ENCODE measurements around the gene MYH14. TPM values are rescaled to one million over a fixed set of nuclear protein-coding genes. Genes with fewer than 3 reads are reported as not detected.
"Not testable (repeated sequence)": the region's sequence is repeated elsewhere in the genome, so short reads cannot be mapped to it uniquely, and the experiment has no call there.

The MYH14 gene
- total and polyA plus RNA-seq, 7 donors = 55.4 to 298 (median 164) TPM

DNA sequence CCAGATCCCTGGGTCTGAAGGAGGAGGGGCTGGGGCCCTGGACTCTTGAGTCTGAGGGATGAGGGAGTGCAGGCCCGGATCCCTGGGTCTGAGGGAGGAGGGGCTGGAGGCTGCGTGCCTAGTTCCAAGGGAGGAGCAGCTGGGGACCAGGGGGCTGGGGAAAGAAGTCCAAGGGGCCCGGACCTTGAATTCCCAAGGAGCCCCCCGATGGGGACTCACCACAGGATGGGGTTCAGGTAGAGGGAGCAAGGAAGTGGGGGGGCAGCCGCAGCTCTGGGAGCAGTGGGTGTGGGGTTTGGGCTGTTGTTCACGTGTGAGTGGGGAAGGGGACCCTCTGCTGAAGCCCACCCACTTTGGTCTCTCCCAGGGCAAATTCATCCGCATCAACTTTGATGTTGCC is 23.1 kb downstream of the MYH14 start:
- 73 to 81% (median 77%) methylated on average over 7 of the region's 7 CpGs for WGBS, 3 donors
- intact Hi-C loops (cut with DNase I) = no loop called here

GRCh38 chr19:50228153-50228552 is 24.7 kb downstream of the MYH14 start:
- DNase-seq; H3K27ac ChIP-seq; H3K4me1 ChIP-seq; H3K27me3 ChIP-seq (ENCODE audit: insufficient read depth in 3 of 3, low read length in 2 of 3); H3K9me3 ChIP-seq; ATAC-seq; H3K4me3 ChIP-seq; intact Hi-C loops (cut with DNase I): not testable (repeated sequence)
- peaks cover 0 to 56% of the 10 kb centered on the region in 2 donors for H3K36me3 ChIP-seq (ENCODE audit: insufficient read depth in 1 of 2, low read depth in 1 of 2)
- WGBS, 3 donors = 71 to 86% (median 84%) methylated on average over 7 of the region's 7 CpGs

More for the DNA sequence above, 23.1 kb downstream of the MYH14 start:
- Histone ChIP-seq H3K4me3 (no peak overlapping the region), H3K36me3 (ENCODE audit: insufficient read depth in 1 of 2, low read depth in 1 of 2) (peaks cover 0 to 65% of the 10 kb centered on the region in 2 donors), H3K27ac (no peak overlapping the region), H3K27me3 (ENCODE audit: insufficient read depth in 3 of 3, low read length in 2 of 3) (no peaks in the 10 kb centered on the region), H3K9me3 (no peaks in the 10 kb centered on the region), H3K4me1 (no peaks in the 10 kb centered on the region)
- DNase-seq (no peak), ATAC-seq (no peak)
- TF ChIP-seq, protein P1, sequence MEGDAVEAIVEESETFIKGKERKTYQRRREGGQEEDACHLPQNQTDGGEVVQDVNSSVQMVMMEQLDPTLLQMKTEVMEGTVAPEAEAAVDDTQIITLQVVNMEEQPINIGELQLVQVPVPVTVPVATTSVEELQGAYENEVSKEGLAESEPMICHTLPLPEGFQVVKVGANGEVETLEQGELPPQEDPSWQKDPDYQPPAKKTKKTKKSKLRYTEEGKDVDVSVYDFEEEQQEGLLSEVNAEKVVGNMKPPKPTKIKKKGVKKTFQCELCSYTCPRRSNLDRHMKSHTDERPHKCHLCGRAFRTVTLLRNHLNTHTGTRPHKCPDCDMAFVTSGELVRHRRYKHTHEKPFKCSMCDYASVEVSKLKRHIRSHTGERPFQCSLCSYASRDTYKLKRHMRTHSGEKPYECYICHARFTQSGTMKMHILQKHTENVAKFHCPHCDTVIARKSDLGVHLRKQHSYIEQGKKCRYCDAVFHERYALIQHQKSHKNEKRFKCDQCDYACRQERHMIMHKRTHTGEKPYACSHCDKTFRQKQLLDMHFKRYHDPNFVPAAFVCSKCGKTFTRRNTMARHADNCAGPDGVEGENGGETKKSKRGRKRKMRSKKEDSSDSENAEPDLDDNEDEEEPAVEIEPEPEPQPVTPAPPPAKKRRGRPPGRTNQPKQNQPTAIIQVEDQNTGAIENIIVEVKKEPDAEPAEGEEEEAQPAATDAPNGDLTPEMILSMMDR (IDR thresholded peaks at IDR 0.05) = no peak

- Histone ChIP-seq H3K36me3 (ENCODE audit: insufficient read depth in 1 of 2, low read depth in 1 of 2) (peaks cover 0 to 32% of the 10 kb centered on the region in 2 donors), H3K27ac (peak overlapping the region; percentile 30), H3K4me1 (peaks cover 14% of the 10 kb centered on the region), H3K9me3 (no peaks in the 10 kb centered on the region), H3K4me3 (no peak overlapping the region), H3K27me3 (ENCODE audit: insufficient read depth in 3 of 3, low read length in 2 of 3) (no peaks in the 10 kb centered on the region)
- DNase-seq (no peak), ATAC-seq (no peak)
- intact Hi-C loops (cut with DNase I) = loop anchor here in 1 of 2 donors (10.0 kb wide), 1 partner anchor 86 kb away; no protein-coding TSS in a partner anchor
- TF ChIP-seq, protein P1 (IDR thresholded peaks at IDR 0.05) = no peak
- 63 to 78% (median 74%) methylated on average over 55 to 56 of the region's 56 CpGs for WGBS, 3 donors
These were observed 27.2 kb downstream of the MYH14 start for GRCh38 chr19:50230379-50231351.

DNA sequence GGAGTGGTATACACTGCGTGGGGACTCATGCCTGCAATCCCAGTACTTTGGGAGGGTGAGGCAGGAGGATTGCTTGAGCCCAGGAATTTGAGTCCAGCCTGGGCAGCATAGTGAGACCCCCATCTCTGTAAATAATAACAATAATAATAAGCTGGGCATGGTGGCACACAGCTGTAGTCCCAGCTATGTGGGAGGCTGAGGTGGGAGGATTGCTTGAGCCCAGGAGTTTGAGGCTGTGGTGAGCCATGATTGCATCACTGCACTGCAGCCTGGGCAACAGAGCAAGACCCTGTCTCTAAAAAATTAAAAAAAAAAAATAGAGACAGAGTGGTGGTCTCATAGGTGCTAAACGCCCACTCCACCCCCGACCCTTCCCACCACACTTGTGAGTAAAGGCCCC is 28.0 kb downstream of the MYH14 start:
- ATAC-seq; DNase-seq; H3K27me3 ChIP-seq (ENCODE audit: insufficient read depth in 3 of 3, low read length in 2 of 3); H3K9me3 ChIP-seq; H3K4me3 ChIP-seq: not testable (repeated sequence)
- peaks cover 14% of the 10 kb centered on the region for H3K4me1 ChIP-seq
- intact Hi-C loops (cut with DNase I) = loop anchor here in 1 of 2 donors (10.0 kb wide), 1 partner anchor 87 kb away; no protein-coding TSS in a partner anchor
- 74 to 86% (median 78%) methylated on average over 3 of the region's 3 CpGs for WGBS, 3 donors
- H3K36me3 ChIP-seq (ENCODE audit: insufficient read depth in 1 of 2, low read depth in 1 of 2) = peaks cover 0 to 32% of the 10 kb centered on the region in 2 donors
- peak overlapping the region; percentile 30 for H3K27ac ChIP-seq

GRCh38 chr19:50231821-50232220 is 28.4 kb downstream of the MYH14 start:
- Histone ChIP-seq H3K4me1 (peaks cover 14% of the 10 kb centered on the region), H3K4me3 (no peak overlapping the region), H3K27ac (peak overlapping the region; percentile 10), H3K27me3 (ENCODE audit: insufficient read depth in 3 of 3, low read length in 2 of 3) (no peaks in the 10 kb centered on the region), H3K9me3 (no peaks in the 10 kb centered on the region), H3K36me3 (ENCODE audit: insufficient read depth in 1 of 2, low read depth in 1 of 2) (peaks cover 0 to 33% of the 10 kb centered on the region in 2 donors)
- ATAC-seq (no peak), DNase-seq (no peak)
- WGBS, 3 donors = 43 to 69% (median 58%) methylated on average over 16 of the region's 16 CpGs
- TF ChIP-seq, protein P1 (IDR thresholded peaks at IDR 0.05) = no peak
- intact Hi-C loops (cut with DNase I) = loop anchor here in 1 of 2 donors (10.0 kb wide), 1 partner anchor 87 kb away; no protein-coding TSS in a partner anchor
